Purkinje cell (primary cell): ENCODE results near the gene QKI. TPM values are rescaled to one million over a fixed set of nuclear protein-coding genes. Genes with fewer than 3 reads are reported as not detected.

Experiments
- polyA plus RNA-seq: library from polyadenylated mRNA; unstranded; fragments of >200 nt; fragmentation: Nextera tagmentation; gene quantifications from 2 replicates; pipeline ENCODE4 v1.2.1, GENCODE V29; 2014

QKI gene
- 64.0 and 74.9 TPM in 2 replicates for polyA plus RNA-seq

GRCh38 chr6:163414117-163414945 is at the start of gene QKI:
TSS of gene QKI (plus strand) at chr6:163414718. CDS start at chr6:163415194, 476 bp downstream.

